SU-DHL-6 (cell line): ENCODE measurements around the gene ADD1.

Experiments
- EZH2phosphoT487 ChIP-seq: fragments of 200-600 bp; sonication (generic), shearing (Covaris generic); conservative IDR thresholded peaks from 2 replicates; pipeline ENCODE4 v1.6.1; 2018; ENCODE audit warnings: mild to moderate bottlenecking, antibody characterized with exemption, low read length, moderate library complexity, mixed read lengths
- TF ChIP-seq, protein P1 (sequence below): fragments of 200-600 bp; sonication (generic); IDR thresholded peaks from one replicate; pipeline ENCODE4 v1.5.1; 2017; ENCODE audit warnings: antibody characterized with exemption, mild to moderate bottlenecking, low read length, moderate library complexity; ENCODE audit not compliant: insufficient read depth, poor library complexity, severe bottlenecking

GRCh38 chr4:2943364-2944090 is 99.9 kb downstream of the ADD1 start:
- TF ChIP-seq, protein P1, sequence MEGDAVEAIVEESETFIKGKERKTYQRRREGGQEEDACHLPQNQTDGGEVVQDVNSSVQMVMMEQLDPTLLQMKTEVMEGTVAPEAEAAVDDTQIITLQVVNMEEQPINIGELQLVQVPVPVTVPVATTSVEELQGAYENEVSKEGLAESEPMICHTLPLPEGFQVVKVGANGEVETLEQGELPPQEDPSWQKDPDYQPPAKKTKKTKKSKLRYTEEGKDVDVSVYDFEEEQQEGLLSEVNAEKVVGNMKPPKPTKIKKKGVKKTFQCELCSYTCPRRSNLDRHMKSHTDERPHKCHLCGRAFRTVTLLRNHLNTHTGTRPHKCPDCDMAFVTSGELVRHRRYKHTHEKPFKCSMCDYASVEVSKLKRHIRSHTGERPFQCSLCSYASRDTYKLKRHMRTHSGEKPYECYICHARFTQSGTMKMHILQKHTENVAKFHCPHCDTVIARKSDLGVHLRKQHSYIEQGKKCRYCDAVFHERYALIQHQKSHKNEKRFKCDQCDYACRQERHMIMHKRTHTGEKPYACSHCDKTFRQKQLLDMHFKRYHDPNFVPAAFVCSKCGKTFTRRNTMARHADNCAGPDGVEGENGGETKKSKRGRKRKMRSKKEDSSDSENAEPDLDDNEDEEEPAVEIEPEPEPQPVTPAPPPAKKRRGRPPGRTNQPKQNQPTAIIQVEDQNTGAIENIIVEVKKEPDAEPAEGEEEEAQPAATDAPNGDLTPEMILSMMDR, result no peak
- no peak for TF ChIP-seq EZH2phosphoT487
